Measurements from ENCODE around the gene B3GALT4. TPM values are rescaled to one million over a fixed set of nuclear protein-coding genes. Genes with fewer than 3 reads are reported as not detected.

B3GALT4 gene
- total and polyA plus RNA-seq, 2 of the 13 experiments (the other 11 are each of a cell fraction or from before 2014, with no cell fraction given) = 0.04 to 0.27 TPM

DNA sequence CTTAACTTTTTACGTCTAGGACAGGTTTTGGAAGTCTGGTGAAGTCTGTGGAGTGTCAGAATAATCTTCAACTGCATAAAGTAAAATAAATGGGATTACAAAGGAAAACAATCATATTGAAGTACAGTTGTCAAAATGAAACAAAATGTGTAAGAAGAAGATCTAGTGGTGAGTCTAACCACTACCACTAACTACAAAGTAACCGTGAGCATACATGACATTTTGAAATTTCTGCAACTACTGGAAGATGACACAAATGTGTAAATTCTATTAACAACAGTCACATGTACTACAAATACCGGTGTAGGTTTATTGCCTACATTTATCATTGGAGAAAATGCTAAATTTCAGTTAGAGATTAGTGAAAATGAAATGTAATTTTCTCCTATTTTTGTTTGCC, 35.0 kb upstream of the B3GALT4 start:
- Histone ChIP-seq H3K79me2 (ENCODE audit: insufficient read depth, low read length) (no peaks in the 10 kb centered on the region), H3K4me1 (ENCODE audit: insufficient read depth, low read length) (no peaks in the 10 kb centered on the region), H3K4me2 (ENCODE audit: low read depth, low read length) (no peak overlapping the region), H4K20me1 (ENCODE audit: insufficient read depth, low read length) (no peaks in the 10 kb centered on the region), H3K4me3 (replicated peaks in 1 of 3; ENCODE audit: insufficient read depth in 1 of 3, low read depth in 2 of 3, low read length in 3 of 3) (no peak overlapping the region), H3K9ac (ENCODE audit: insufficient read depth, low read depth, low read length) (no peak overlapping the region), H3K27me3 (ENCODE audit: control insufficient read depth in 1 of 2, insufficient read depth in 2 of 2, low read length in 2 of 2) (peaks cover 0 to 30% of the 10 kb centered on the region in 2 experiments; a peak in 4 of 5 replicates), H3K9me3 (ENCODE audit: low read length) (no peaks in the 10 kb centered on the region), H3K36me3 (replicated peaks in 1 of 2; ENCODE audit: control insufficient read depth in 1 of 2, insufficient read depth in 2 of 2, low read length in 2 of 2) (no peaks in the 10 kb centered on the region), H3K27ac (ENCODE audit: extremely low read length, insufficient read depth, low read length) (no peak overlapping the region), H2AFZ (ENCODE audit: low read length) (no peak overlapping the region)
- ChIA-PET POLR2A (no interaction called here), CTCF (ENCODE audit: low intra/inter-chr PET ratio, low total read pairs) (no interaction called here)
- BruUV-seq (replicated peaks) = no TSS peak
- in situ Hi-C loops (cut with HindIII; ENCODE audit: extremely low pct_ligation_motif_present, low pct_unique_long_range_greater_than_20kb) (no loop called here), intact Hi-C loops (cut with micrococcal nuclease; ENCODE audit: unreplicated experiment) (no loop called here)
- DNase-seq (ENCODE audit: low spot score) = no peak
- WGBS (ENCODE audit: low lambda C conversion rate) = 16% methylated on average over 3 of the region's 3 CpGs
- no peak for FAIRE-seq
- TF ChIP-seq SNAPC2 (CRISPR knock-in tag; IDR thresholded peaks at IDR 0.05) = no peak
- TF ChIP-seq, protein P1, sequence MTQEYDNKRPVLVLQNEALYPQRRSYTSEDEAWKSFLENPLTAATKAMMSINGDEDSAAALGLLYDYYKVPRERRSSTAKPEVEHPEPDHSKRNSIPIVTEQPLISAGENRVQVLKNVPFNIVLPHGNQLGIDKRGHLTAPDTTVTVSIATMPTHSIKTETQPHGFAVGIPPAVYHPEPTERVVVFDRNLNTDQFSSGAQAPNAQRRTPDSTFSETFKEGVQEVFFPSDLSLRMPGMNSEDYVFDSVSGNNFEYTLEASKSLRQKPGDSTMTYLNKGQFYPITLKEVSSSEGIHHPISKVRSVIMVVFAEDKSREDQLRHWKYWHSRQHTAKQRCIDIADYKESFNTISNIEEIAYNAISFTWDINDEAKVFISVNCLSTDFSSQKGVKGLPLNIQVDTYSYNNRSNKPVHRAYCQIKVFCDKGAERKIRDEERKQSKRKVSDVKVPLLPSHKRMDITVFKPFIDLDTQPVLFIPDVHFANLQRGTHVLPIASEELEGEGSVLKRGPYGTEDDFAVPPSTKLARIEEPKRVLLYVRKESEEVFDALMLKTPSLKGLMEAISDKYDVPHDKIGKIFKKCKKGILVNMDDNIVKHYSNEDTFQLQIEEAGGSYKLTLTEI (CRISPR knock-in tag; conservative IDR thresholded peaks at IDR 0.05) = no peak
- TF ChIP-seq, protein P2, sequence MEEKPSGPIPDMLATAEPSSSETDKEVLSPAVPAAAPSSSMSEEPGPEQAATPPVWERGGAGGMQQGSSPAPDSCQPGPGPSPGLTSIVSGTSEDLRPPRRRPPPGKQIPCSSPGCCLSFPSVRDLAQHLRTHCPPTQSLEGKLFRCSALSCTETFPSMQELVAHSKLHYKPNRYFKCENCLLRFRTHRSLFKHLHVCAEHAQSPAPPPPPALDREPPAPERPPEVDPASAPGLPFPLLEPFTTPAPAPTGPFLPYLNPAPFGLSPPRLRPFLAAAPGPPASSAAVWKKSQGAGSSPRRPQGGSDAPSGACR (CRISPR knock-in tag; IDR thresholded peaks at IDR 0.05) = no peak
- no peak for TF ChIP-seq ZSCAN25 (CRISPR knock-in tag; IDR thresholded peaks at IDR 0.05)
- TF ChIP-seq ZNF235 (CRISPR knock-in tag; IDR thresholded peaks at IDR 0.05; ENCODE audit: borderline replicate concordance) = no peak
- ATAC-seq = no peak

DNA sequence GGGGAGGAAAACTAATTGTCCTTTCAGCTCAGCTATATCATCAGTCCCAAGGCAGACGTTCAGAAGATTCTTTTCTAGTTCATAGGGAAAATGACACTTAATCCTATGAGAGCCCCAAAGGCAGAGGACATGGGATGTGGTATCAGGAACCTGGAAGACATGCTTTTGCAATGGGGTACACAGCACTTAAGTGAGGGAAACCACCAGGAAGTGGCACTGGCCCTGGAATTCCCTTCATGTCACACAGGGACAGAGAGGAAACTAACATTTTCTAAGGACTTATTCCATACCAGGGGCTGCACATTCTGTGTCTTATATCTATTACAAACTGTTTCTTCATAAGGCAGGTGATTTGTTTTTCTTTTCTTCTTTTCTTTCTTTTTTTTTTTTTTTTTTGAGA, 33.4 kb upstream of the B3GALT4 start:
- no peak for FAIRE-seq
- intact Hi-C loops (cut with micrococcal nuclease; ENCODE audit: unreplicated experiment) = no loop called here
- Histone ChIP-seq H3K36me3 (replicated peaks in 1 of 2; ENCODE audit: control insufficient read depth in 1 of 2, insufficient read depth in 2 of 2, low read length in 2 of 2) (no peaks in the 10 kb centered on the region), H3K79me2 (ENCODE audit: insufficient read depth, low read length) (no peaks in the 10 kb centered on the region), H2AFZ (ENCODE audit: low read length) (no peak overlapping the region), H4K20me1 (ENCODE audit: insufficient read depth, low read length) (no peaks in the 10 kb centered on the region), H3K27me3 (ENCODE audit: control insufficient read depth in 1 of 2, insufficient read depth in 2 of 2, low read length in 2 of 2) (peaks cover 0 to 28% of the 10 kb centered on the region in 2 experiments; a peak in 3 of 5 replicates), H3K9me3 (ENCODE audit: low read length) (no peaks in the 10 kb centered on the region), H3K4me1 (ENCODE audit: insufficient read depth, low read length) (peaks cover 6% of the 10 kb centered on the region), H3K27ac (ENCODE audit: extremely low read length, insufficient read depth, low read length) (no peak overlapping the region), H3K9ac (ENCODE audit: insufficient read depth, low read depth, low read length) (no peak overlapping the region), H3K4me2 (ENCODE audit: low read depth, low read length) (no peak overlapping the region), H3K4me3 (replicated peaks in 1 of 3; ENCODE audit: insufficient read depth in 1 of 3, low read depth in 2 of 3, low read length in 3 of 3) (no peak overlapping the region)
- no peak for DNase-seq (ENCODE audit: low spot score)
- ATAC-seq = no peak
- in situ Hi-C loops (cut with HindIII; ENCODE audit: extremely low pct_ligation_motif_present, low pct_unique_long_range_greater_than_20kb) = no loop called here
- CTCF ChIA-PET (ENCODE audit: low intra/inter-chr PET ratio, low total read pairs) = no interaction called here
- 22% methylated on average over 1 of the region's 1 CpG for WGBS (ENCODE audit: low lambda C conversion rate)
- no TSS peak for BruUV-seq (replicated peaks)
- POLR2A ChIA-PET = no interaction called here
- no peak for TF ChIP-seq ZNF549 (CRISPR knock-in tag; IDR thresholded peaks at IDR 0.05)
- no peak for TF ChIP-seq ZNF776 (CRISPR knock-in tag; IDR thresholded peaks at IDR 0.05)
- TF ChIP-seq, protein P3, sequence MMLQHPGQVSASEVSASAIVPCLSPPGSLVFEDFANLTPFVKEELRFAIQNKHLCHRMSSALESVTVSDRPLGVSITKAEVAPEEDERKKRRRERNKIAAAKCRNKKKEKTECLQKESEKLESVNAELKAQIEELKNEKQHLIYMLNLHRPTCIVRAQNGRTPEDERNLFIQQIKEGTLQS (CRISPR knock-in tag; IDR thresholded peaks at IDR 0.05) = no peak
- TF ChIP-seq, protein P4, sequence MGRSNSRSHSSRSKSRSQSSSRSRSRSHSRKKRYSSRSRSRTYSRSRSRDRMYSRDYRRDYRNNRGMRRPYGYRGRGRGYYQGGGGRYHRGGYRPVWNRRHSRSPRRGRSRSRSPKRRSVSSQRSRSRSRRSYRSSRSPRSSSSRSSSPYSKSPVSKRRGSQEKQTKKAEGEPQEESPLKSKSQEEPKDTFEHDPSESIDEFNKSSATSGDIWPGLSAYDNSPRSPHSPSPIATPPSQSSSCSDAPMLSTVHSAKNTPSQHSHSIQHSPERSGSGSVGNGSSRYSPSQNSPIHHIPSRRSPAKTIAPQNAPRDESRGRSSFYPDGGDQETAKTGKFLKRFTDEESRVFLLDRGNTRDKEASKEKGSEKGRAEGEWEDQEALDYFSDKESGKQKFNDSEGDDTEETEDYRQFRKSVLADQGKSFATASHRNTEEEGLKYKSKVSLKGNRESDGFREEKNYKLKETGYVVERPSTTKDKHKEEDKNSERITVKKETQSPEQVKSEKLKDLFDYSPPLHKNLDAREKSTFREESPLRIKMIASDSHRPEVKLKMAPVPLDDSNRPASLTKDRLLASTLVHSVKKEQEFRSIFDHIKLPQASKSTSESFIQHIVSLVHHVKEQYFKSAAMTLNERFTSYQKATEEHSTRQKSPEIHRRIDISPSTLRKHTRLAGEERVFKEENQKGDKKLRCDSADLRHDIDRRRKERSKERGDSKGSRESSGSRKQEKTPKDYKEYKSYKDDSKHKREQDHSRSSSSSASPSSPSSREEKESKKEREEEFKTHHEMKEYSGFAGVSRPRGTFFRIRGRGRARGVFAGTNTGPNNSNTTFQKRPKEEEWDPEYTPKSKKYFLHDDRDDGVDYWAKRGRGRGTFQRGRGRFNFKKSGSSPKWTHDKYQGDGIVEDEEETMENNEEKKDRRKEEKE (IDR thresholded peaks at IDR 0.05) = no peak
- TF ChIP-seq CEBPG (CRISPR knock-in tag; IDR thresholded peaks at IDR 0.05) = no peak
- TF ChIP-seq ZNF652 (CRISPR knock-in tag; IDR thresholded peaks at IDR 0.05; ENCODE audit: borderline replicate concordance, low read depth) = no peak
- TF ChIP-seq ZNF3 (CRISPR knock-in tag; IDR thresholded peaks at IDR 0.05) = no peak
- no peak for TF ChIP-seq FOXM1 (CRISPR knock-in tag; IDR thresholded peaks at IDR 0.05)
- TF ChIP-seq, protein P5, sequence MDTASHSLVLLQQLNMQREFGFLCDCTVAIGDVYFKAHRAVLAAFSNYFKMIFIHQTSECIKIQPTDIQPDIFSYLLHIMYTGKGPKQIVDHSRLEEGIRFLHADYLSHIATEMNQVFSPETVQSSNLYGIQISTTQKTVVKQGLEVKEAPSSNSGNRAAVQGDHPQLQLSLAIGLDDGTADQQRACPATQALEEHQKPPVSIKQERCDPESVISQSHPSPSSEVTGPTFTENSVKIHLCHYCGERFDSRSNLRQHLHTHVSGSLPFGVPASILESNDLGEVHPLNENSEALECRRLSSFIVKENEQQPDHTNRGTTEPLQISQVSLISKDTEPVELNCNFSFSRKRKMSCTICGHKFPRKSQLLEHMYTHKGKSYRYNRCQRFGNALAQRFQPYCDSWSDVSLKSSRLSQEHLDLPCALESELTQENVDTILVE (CRISPR knock-in tag; IDR thresholded peaks at IDR 0.05) = no peak
